IMR-90 (cell line): ENCODE measurements around the gene IER3. TPM values are rescaled to one million over a fixed set of nuclear protein-coding genes. Genes with fewer than 3 reads are reported as not detected.
A peak's percentile ranks its signal among the peaks of the same experiment; 100 is the strongest.

Experiments used
- ATAC-seq: fragments of 200-7000 bp; cut with Tn5 transposase; 2 replicates; pipeline ENCODE4 v1.9.1; 2020; ENCODE audit warnings: low read depth, mild to moderate bottlenecking, moderate library complexity
- BruUV-seq: library from RNA; stranded (reverse); fragments of 400-500 nt; replicated peaks from 2 replicates; lab custom pipeline; 2021; lab: Mats Ljungman, UMichigan
- CTCF ChIA-PET: fragments of 300-600 bp; formaldehyde crosslinking; extraction: SDS; loops from one replicate; lab custom pipeline; 2021; ENCODE audit warnings: antibody characterized with exemption; lab: Yijun Ruan, JAX
- POLR2A ChIA-PET: fragments of 300-600 bp; sonication (Branson Sonifier 250); formaldehyde crosslinking; loops from one replicate; lab custom pipeline; 2022; ENCODE audit warnings: antibody characterized with exemption; ENCODE audit not compliant: unreplicated experiment; lab: Charles Lee
- DNase-seq: peaks from one replicate; pipeline ENCODE4 v3.0.0; 2013
- H2AFZ ChIP-seq: replicated peaks from 2 replicates; pipeline ENCODE3; 2013; ENCODE audit warnings: low read length, mild to moderate bottlenecking; ENCODE audit not compliant: poor library complexity
- H2AK5ac ChIP-seq: 2 replicates; pipeline ENCODE4 v1.6.1; 2013; ENCODE audit warnings: low read depth, low read length, inconsistent platforms
- H2AK9ac ChIP-seq: replicated peaks from 2 replicates; pipeline ENCODE3; 2013; ENCODE audit warnings: mild to moderate bottlenecking, low read depth, low read length, moderate library complexity; ENCODE audit not compliant: poor library complexity
- H2BK120ac ChIP-seq: 2 replicates; pipeline ENCODE4 v1.6.1; 2013; ENCODE audit warnings: low read depth, low read length, inconsistent platforms
- H2BK15ac ChIP-seq: 3 replicates; pipeline ENCODE4 v1.6.1; 2013; ENCODE audit warnings: low read depth, low read length, inconsistent platforms
- H2BK20ac ChIP-seq: 2 replicates; pipeline ENCODE4 v1.6.1; 2013; ENCODE audit warnings: low read depth, mild to moderate bottlenecking, inconsistent platforms, low read length, moderate library complexity
- H2BK5ac ChIP-seq: 2 replicates; pipeline ENCODE4 v1.6.1; 2013; ENCODE audit warnings: mild to moderate bottlenecking, low read depth, low read length, inconsistent platforms; ENCODE audit not compliant: poor library complexity, severe bottlenecking
- H3K14ac ChIP-seq: replicated peaks from 2 replicates; pipeline ENCODE4 v1.6.1; 2013; ENCODE audit warnings: low read depth, low read length, inconsistent platforms
- H3K18ac ChIP-seq: 2 replicates; pipeline ENCODE4 v1.6.1; 2013; ENCODE audit warnings: low read depth, low read length, control low read depth
- H3K23ac ChIP-seq: 2 replicates; pipeline ENCODE4 v1.6.1; 2013; ENCODE audit warnings: low read depth, low read length, inconsistent platforms
- H3K27ac ChIP-seq: 2 replicates; pipeline ENCODE4 v1.5.1; 2013; ENCODE audit warnings: mild to moderate bottlenecking, control low read depth, low read length; ENCODE audit not compliant: insufficient read depth
- H3K27me3 ChIP-seq: 2 replicates; pipeline ENCODE4 v1.6.1; 2013; ENCODE audit warnings: low read length; ENCODE audit not compliant: control insufficient read depth, insufficient read depth
- H3K36me3 ChIP-seq: 2 replicates; pipeline ENCODE4 v1.6.1; 2013; ENCODE audit warnings: low read length, mixed read lengths; ENCODE audit not compliant: control insufficient read depth, insufficient read depth
- H3K4ac ChIP-seq: 2 replicates; pipeline ENCODE4 v1.6.1; 2013; ENCODE audit warnings: low read depth, low read length, inconsistent platforms
- H3K4me1 ChIP-seq: 2 replicates; pipeline ENCODE4 v1.6.1; 2013; ENCODE audit warnings: low read length, mixed read lengths; ENCODE audit not compliant: control insufficient read depth, insufficient read depth
- H3K4me2 ChIP-seq: 2 replicates; pipeline ENCODE4 v1.6.1; 2013; ENCODE audit warnings: low read depth, mild to moderate bottlenecking, control low read depth, low read length, moderate library complexity
- H3K4me3 ChIP-seq: 2 replicates; pipeline ENCODE4 v1.5.1; 2013; ENCODE audit warnings: low read depth, mild to moderate bottlenecking, control low read depth, low read length, moderate library complexity; ENCODE audit not compliant: insufficient read depth
- H3K56ac ChIP-seq: 2 replicates; pipeline ENCODE4 v1.6.1; 2013; ENCODE audit warnings: low read length, inconsistent platforms; ENCODE audit not compliant: insufficient read depth; ENCODE audit errors: extremely low read depth
- H3K79me1 ChIP-seq, 2 experiments: 2 replicates each; pipeline ENCODE4 v1.6.1; 2013; ENCODE audit warnings: low read length in 2 of 2, inconsistent platforms in 1 of 2, low read depth in 1 of 2
- H3K9ac ChIP-seq: 2 replicates; pipeline ENCODE4 v1.6.1; 2013; ENCODE audit warnings: low read depth, low read length, control low read depth
- H3K9me1 ChIP-seq: 2 replicates; pipeline ENCODE4 v1.6.1; 2013; ENCODE audit warnings: low read length, inconsistent platforms; ENCODE audit not compliant: insufficient read depth
- H3K9me3 ChIP-seq: 2 replicates; pipeline ENCODE4 v1.6.1; 2013; ENCODE audit warnings: low read length; ENCODE audit not compliant: control insufficient read depth, insufficient read depth
- H4K20me1 ChIP-seq: 2 replicates; pipeline ENCODE4 v1.6.1; 2013; ENCODE audit warnings: low read length, inconsistent platforms; ENCODE audit not compliant: insufficient read depth
- H4K5ac ChIP-seq: 2 replicates; pipeline ENCODE4 v1.6.1; 2013; ENCODE audit warnings: mild to moderate bottlenecking, low read depth, low read length, control low read depth
- H4K8ac ChIP-seq, 2 experiments: 2 replicates each; pipeline ENCODE4 v1.6.1; 2013; ENCODE audit warnings: low read depth in 2 of 2, low read length in 2 of 2, control low read depth in 1 of 2, inconsistent platforms in 1 of 2
- H4K91ac ChIP-seq: 2 replicates; pipeline ENCODE4 v1.6.1; 2013; ENCODE audit warnings: low read depth, low read length, inconsistent platforms; ENCODE audit not compliant: insufficient read depth
- BHLHE40 ChIP-seq: fragments of 150-350 bp; IDR thresholded peaks from 2 replicates; pipeline ENCODE4 v1.6.1; 2016; ENCODE audit warnings: mild to moderate bottlenecking, low read depth, low read length
- CHD1 ChIP-seq: IDR thresholded peaks from 2 replicates; pipeline ENCODE4 v1.6.1; 2012; ENCODE audit warnings: low read depth, low read length, improper control_type of control experiment
- NFE2L2 ChIP-seq: fragments of 150-350 bp; IDR thresholded peaks from 2 replicates; pipeline ENCODE4 v1.6.1; 2016; ENCODE audit warnings: low read depth, mild to moderate bottlenecking, low read length
- WGBS, 2 experiments: methylation state at CpG; one replicate each; pipeline versions ENCODE4 v1.1.5 to v1.1.7; 2013; ENCODE audit warnings: missing lambda C conversion rate in 2 of 2; ENCODE audit not compliant: insufficient read length in 1 of 2; ENCODE audit errors: extremely low coverage in 2 of 2; 5-methylcytosine and 5-hydroxymethylcytosine counted together
- dilution Hi-C: fragments of 300-500 bp; cut with HindIII; formaldehyde crosslinking; loops from one replicate; pipeline ENCODE4 v1.14.3; 2018; ENCODE audit warnings: low sequenced_read_pairs; ENCODE audit not compliant: unreplicated experiment
- in situ Hi-C: fragments of 300-500 bp; cut with MboI; formaldehyde crosslinking; loops from 3 replicates; pipeline ENCODE4 v1.14.3; 2019; ENCODE audit warnings: low sequenced_read_pairs, inconsistent platforms, mixed read lengths
- intact Hi-C: fragments of 100-400 bp; cut with micrococcal nuclease; formaldehyde crosslinking; loops from 2 replicates; pipeline ENCODE4 v1.10.0; 2022
- polyA plus RNA-seq, 3 experiments: library from polyadenylated mRNA; depleted of rRNA; stranded (reverse); fragments of >200 nt; gene quantifications; 2 replicates each; pipeline ENCODE4 v1.2.3, GENCODE V29; 2012; ENCODE audit warnings: low replicate concordance in 1 of 3
- total RNA-seq: library from RNA; depleted of rRNA; stranded (reverse); fragments of >200 nt; gene quantifications from 2 replicates; pipeline ENCODE4 v1.2.3, GENCODE V29; 2012
- TF ChIP-seq, protein P1 (sequence below): fragments of 150-350 bp; IDR thresholded peaks from 2 replicates; pipeline ENCODE4 v1.6.1; 2016; ENCODE audit warnings: low read depth, mild to moderate bottlenecking, low read length, moderate library complexity, borderline replicate concordance

The IER3 gene
- total and polyA plus RNA-seq, 2 of the 4 experiments (the other 2 are of a cell fraction) = 38.4 to 159 TPM

DNA sequence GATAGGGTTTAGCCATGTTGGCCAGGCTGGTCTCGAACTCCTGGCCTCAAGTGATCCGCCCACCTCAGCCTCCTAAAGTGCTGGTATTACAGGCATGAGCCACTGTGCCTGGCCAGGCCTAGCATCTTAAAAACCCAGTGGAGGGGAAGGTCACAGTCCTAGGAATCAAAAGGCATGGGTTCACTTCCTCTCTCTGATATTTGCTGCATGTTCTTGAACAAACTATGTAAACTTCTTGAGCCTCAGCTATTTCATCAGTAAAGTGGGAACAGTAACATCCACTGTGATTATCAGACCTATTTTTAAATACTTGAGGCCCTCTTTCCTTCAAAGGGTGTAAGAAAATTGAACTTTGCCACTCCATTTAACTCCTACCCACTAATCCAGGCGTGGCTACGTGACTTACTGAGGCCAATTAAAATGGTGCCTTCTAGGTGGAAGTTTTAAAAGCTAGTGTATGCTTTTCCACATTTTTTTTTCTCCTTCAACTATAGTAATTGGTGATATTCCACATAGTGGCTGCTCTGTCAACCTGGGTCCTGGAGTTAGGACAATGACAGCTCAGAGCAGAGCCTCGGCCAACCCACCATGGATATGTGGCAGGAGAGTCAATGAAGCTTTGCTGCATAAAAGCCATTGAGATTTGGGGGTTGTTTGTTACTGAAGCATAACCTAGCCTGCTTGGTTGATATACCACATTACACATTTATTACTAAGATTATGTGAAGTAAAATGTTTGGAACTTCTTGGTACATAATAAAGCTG, 32.2 kb upstream of the IER3 start:
- no peak overlapping the region; the same call in 1 of the 2 replicates for H3K14ac ChIP-seq
- H3K9me1 ChIP-seq = peaks cover 25% of the 10 kb centered on the region
- in situ Hi-C loops = no loop called here
- ChIA-PET POLR2A (interaction anchor here (0.6 kb wide), 1 partner anchor 24 kb away, joined by 3 read pairs; no protein-coding TSS in a partner anchor), CTCF (interaction anchor here (0.7 kb wide), 1 partner anchor 21 kb away, joined by 3 read pairs; no protein-coding TSS in a partner anchor)
- peaks cover 9 to 20% of the 10 kb centered on the region in 2 experiments; a peak in 3 of 4 replicates for H3K79me1 ChIP-seq
- no peak for TF ChIP-seq BHLHE40
- TF ChIP-seq, protein P1, sequence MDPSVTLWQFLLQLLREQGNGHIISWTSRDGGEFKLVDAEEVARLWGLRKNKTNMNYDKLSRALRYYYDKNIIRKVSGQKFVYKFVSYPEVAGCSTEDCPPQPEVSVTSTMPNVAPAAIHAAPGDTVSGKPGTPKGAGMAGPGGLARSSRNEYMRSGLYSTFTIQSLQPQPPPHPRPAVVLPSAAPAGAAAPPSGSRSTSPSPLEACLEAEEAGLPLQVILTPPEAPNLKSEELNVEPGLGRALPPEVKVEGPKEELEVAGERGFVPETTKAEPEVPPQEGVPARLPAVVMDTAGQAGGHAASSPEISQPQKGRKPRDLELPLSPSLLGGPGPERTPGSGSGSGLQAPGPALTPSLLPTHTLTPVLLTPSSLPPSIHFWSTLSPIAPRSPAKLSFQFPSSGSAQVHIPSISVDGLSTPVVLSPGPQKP = no peak
- TF ChIP-seq CHD1 = no peak
- TF ChIP-seq NFE2L2 = no peak
- H2BK120ac ChIP-seq = peak overlapping the region; percentile 11; the same call in 1 of the 2 replicates
- H3K9ac ChIP-seq = no peak overlapping the region
- 0 out of 3 replicates have a peak overlapping the region, but pooled peaks have one; percentile 24 for H2BK15ac ChIP-seq
- no peak overlapping the region; the same call in 1 of the 2 replicates for H3K23ac ChIP-seq
- H3K4me2 ChIP-seq = no peak overlapping the region
- H3K36me3 ChIP-seq = no peaks in the 10 kb centered on the region
- no TSS peak for BruUV-seq
- peak overlapping the region; percentile 39; the same call in 1 of the 2 replicates for H2BK20ac ChIP-seq
- peak overlapping the region in 1 of 2 experiments; percentile 56; a peak in 1 of 4 replicates for H4K8ac ChIP-seq
- intact Hi-C loops = no loop called here
- no peak overlapping the region for H3K56ac ChIP-seq
- peak overlapping the region; percentile 62; the same call in 1 of the 2 replicates for H3K4ac ChIP-seq
- peak overlapping the region; percentile 36; the same call in 1 of the 2 replicates for H4K91ac ChIP-seq
- H2AK9ac ChIP-seq = no peak overlapping the region
- no peaks in the 10 kb centered on the region for H3K9me3 ChIP-seq
- H2AK5ac ChIP-seq = peak overlapping the region; percentile 60; the same call in 1 of the 2 replicates
- 100% methylated on average over 1 of the region's 5 CpGs; no CpG with 5 or more reads in 1 of the 2 experiments for WGBS, 2 experiments
- no peak overlapping the region for H2AFZ ChIP-seq
- dilution Hi-C loops = no loop called here
- peak overlapping the region; percentile 20 for H2BK5ac ChIP-seq
- H4K5ac ChIP-seq = no peak overlapping the region
- H3K18ac ChIP-seq = no peak overlapping the region
- DNase-seq (no peak), ATAC-seq (no peak)
- H3K4me1 ChIP-seq = peaks cover 29% of the 10 kb centered on the region
- no peak overlapping the region for H3K27ac ChIP-seq
- no peaks in the 10 kb centered on the region for H3K27me3 ChIP-seq
- no peaks in the 10 kb centered on the region for H4K20me1 ChIP-seq
- no peak overlapping the region for H3K4me3 ChIP-seq
